Fibroblast of skin of abdomen (primary cell): Measurements from ENCODE around the gene MEF2A.
A peak's percentile ranks its signal among the peaks of the same experiment; 100 is the strongest.

ENCODE experiments used
- DNase-seq: peaks from one replicate; pipeline ENCODE4 v3.0.0-alpha.2; 2013

The MEF2A gene

GRCh38 chr15:99606646-99607045, 40.9 kb downstream of the MEF2A start:
- DNase-seq = no peak

GRCh38 chr15:99613481-99613880, 47.7 kb downstream of the MEF2A start:
- no peak for DNase-seq

GRCh38 chr15:99613887-99614647, 48.3 kb downstream of the MEF2A start:
- DNase-seq = peak; percentile 22

GRCh38 chr15:99614749-99615288, 49.0 kb downstream of the MEF2A start:
- DNase-seq = no peak

GRCh38 chr15:99615460-99615859, 49.7 kb downstream of the MEF2A start:
- no peak for DNase-seq

GRCh38 chr15:99616129-99616528, 50.3 kb downstream of the MEF2A start:
- DNase-seq = no peak

- no peak for DNase-seq
Observed at GRCh38 chr15:99616773-99617342, 51.1 kb downstream of the MEF2A start.

GRCh38 chr15:99618941-99619411, 53.2 kb downstream of the MEF2A start:
- DNase-seq = peak; percentile 49

GRCh38 chr15:99619712-99620111, 53.9 kb downstream of the MEF2A start:
- DNase-seq = no peak

- DNase-seq = no peak
Observed at GRCh38 chr15:99620178-99620577, 54.4 kb downstream of the MEF2A start.

- DNase-seq = no peak
Observed at GRCh38 chr15:99621767-99622166, 56.0 kb downstream of the MEF2A start.

- DNase-seq = no peak
Observed at GRCh38 chr15:99628374-99629001, 62.7 kb downstream of the MEF2A start.

- no peak for DNase-seq
Observed at GRCh38 chr15:99630607-99631131, 64.9 kb downstream of the MEF2A start.

GRCh38 chr15:99631255-99631654, 65.5 kb downstream of the MEF2A start:
- DNase-seq = no peak

GRCh38 chr15:99632521-99632920, 66.7 kb downstream of the MEF2A start:
- no peak for DNase-seq

- no peak for DNase-seq
Observed at GRCh38 chr15:99633655-99634054, 67.9 kb downstream of the MEF2A start.

GRCh38 chr15:99634576-99634975, 68.8 kb downstream of the MEF2A start:
- no peak for DNase-seq

GRCh38 chr15:99635145-99635544, 69.4 kb downstream of the MEF2A start:
- no peak for DNase-seq

- no peak for DNase-seq
Observed at GRCh38 chr15:99635794-99636193, 70.0 kb downstream of the MEF2A start.

GRCh38 chr15:99644913-99645542, 79.2 kb downstream of the MEF2A start:
- no peak for DNase-seq

GRCh38 chr15:99645543-99645935, 79.8 kb downstream of the MEF2A start:
- no peak for DNase-seq

GRCh38 chr15:99645951-99646350, 80.2 kb downstream of the MEF2A start:
- no peak for DNase-seq
